ENCODE measurements around the gene RFTN2. TPM values are rescaled to one million over a fixed set of nuclear protein-coding genes. Genes with fewer than 3 reads are reported as not detected.

The RFTN2 gene
- total and polyA plus RNA-seq, 2 donors (not counting 3 experiments of a cell fraction or from before 2014, with no cell fraction given), result 5.0 to 8.0 TPM

DNA sequence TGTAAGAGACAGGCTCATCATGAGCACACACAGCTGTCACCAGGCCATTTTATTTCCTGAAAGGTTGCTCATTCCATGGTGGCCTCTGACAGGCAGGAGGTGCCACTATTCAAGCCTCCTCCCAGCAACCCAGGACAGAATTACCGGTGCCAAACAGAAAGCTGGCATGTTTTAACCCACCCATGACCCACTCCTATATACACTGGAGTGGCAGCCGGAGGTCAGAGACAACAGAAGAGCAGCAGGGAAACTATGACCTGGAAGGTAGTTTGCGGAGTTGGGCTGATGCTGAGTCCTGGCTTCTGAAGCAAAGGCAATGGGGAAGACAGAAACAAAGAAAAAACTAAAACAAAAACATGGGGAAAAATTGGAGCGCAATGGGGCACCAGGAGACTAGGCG, 2.3 kb downstream of the RFTN2 start:
- no TSS peak for BruUV-seq (replicated peaks)
- no peak overlapping the region for H3K9ac ChIP-seq (replicated peaks; ENCODE audit: extremely low read depth, insufficient read depth, low read length)
- no peak overlapping the region for H2AFZ ChIP-seq (ENCODE audit: low read depth, low read length)
- no peaks in the 10 kb centered on the region for H3K9me3 ChIP-seq (replicated peaks; ENCODE audit: control insufficient read depth, insufficient read depth, low read length)
- no peaks in the 10 kb centered on the region for H4K20me1 ChIP-seq (replicated peaks; ENCODE audit: control insufficient read depth, extremely low read depth, insufficient read depth, low read length)
- H3K9me1 ChIP-seq (replicated peaks; ENCODE audit: control insufficient read depth, extremely low read depth, insufficient read depth, low read length), result no peaks in the 10 kb centered on the region
- intact Hi-C loops (cut with micrococcal nuclease) (no loop called here), dilution Hi-C loops (cut with MboI; ENCODE audit: extremely low pct_ligation_motif_present, low sequenced_read_pairs) (no loop called here)
- ChIA-PET CTCF (no interaction called here), POLR2A (no interaction called here)
- no peaks in the 10 kb centered on the region for H3K79me2 ChIP-seq (ENCODE audit: control insufficient read depth, insufficient read depth, low read length)
- H3K4me2 ChIP-seq (ENCODE audit: insufficient read depth, low read length), result peak overlapping the region; percentile 100
- FAIRE-seq (no peak), DNase-seq (ENCODE audit: low read depth, low spot score) (no peak)
- no peaks in the 10 kb centered on the region for H3K27me3 ChIP-seq (ENCODE audit: control insufficient read depth in 2 of 2, insufficient read depth in 2 of 2, low read length in 2 of 2)
- H3K36me3 ChIP-seq (ENCODE audit: control insufficient read depth in 2 of 2, extremely low read depth in 1 of 2, insufficient read depth in 2 of 2, low read length in 2 of 2), result no peaks in the 10 kb centered on the region
- H3K4me3 ChIP-seq (replicated peaks in 1 of 3; ENCODE audit: insufficient read depth in 1 of 3, low read depth in 1 of 3, low read length in 3 of 3), result peak overlapping the region in 1 of 3 experiments; percentile 98
- H3K4me1 ChIP-seq (ENCODE audit: control insufficient read depth, extremely low read depth, insufficient read depth, low read length), result peaks cover 28% of the 10 kb centered on the region
- H3K27ac ChIP-seq (ENCODE audit: insufficient read depth, low read depth, low read length), result no peak overlapping the region
- TF ChIP-seq, protein P1, sequence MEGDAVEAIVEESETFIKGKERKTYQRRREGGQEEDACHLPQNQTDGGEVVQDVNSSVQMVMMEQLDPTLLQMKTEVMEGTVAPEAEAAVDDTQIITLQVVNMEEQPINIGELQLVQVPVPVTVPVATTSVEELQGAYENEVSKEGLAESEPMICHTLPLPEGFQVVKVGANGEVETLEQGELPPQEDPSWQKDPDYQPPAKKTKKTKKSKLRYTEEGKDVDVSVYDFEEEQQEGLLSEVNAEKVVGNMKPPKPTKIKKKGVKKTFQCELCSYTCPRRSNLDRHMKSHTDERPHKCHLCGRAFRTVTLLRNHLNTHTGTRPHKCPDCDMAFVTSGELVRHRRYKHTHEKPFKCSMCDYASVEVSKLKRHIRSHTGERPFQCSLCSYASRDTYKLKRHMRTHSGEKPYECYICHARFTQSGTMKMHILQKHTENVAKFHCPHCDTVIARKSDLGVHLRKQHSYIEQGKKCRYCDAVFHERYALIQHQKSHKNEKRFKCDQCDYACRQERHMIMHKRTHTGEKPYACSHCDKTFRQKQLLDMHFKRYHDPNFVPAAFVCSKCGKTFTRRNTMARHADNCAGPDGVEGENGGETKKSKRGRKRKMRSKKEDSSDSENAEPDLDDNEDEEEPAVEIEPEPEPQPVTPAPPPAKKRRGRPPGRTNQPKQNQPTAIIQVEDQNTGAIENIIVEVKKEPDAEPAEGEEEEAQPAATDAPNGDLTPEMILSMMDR (IDR thresholded peaks at IDR 0.05; ENCODE audit: extremely low read depth in 1 of 2, insufficient read depth in 1 of 2, low read depth in 1 of 2, low read length in 2 of 2), result no peak
- TF ChIP-seq MYC (IDR thresholded peaks at IDR 0.05; ENCODE audit: low read depth, low read length) (no peak), GATA2 (IDR thresholded peaks at IDR 0.05; ENCODE audit: insufficient read depth, insufficient read length, low read depth, low read length) (no peak), POLR2A (IDR thresholded peaks at IDR 0.05; ENCODE audit: low read depth, low read length) (no peak), EZH2 (IDR thresholded peaks at IDR 0.05; ENCODE audit: borderline replicate concordance, low read depth, low read length, severe bottlenecking) (no peak), JUN (IDR thresholded peaks at IDR 0.05; ENCODE audit: borderline replicate concordance, insufficient read depth, insufficient read length, low read depth) (no peak)
- TF ChIP-seq, protein P2, sequence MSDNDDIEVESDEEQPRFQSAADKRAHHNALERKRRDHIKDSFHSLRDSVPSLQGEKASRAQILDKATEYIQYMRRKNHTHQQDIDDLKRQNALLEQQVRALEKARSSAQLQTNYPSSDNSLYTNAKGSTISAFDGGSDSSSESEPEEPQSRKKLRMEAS (IDR thresholded peaks at IDR 0.05; ENCODE audit: insufficient read depth, insufficient read length), result no peak

Data from endothelial cell of umbilical vein (primary cell).